Right lobe of liver (tissue), 4 donors: ENCODE measurements around the gene ATP11C.

Experiments
- POLR2A ChIP-seq: fragments of 450-650 bp; IDR thresholded peaks from one replicate; pipeline ENCODE4 v1.6.1; 2017; ENCODE audit warnings: antibody characterized with exemption, mild to moderate bottlenecking
- TF ChIP-seq, protein P1 (sequence below), 4 donors: fragments of 200-600 bp in 3 of 4; fragments of 450-650 bp in 1 of 4; IDR thresholded peaks; one replicate each; pipeline versions ENCODE4 v1.5.1 to v1.8.0; 2016 to 2022; ENCODE audit warnings: antibody characterized with exemption in 4 of 4, mild to moderate bottlenecking in 2 of 4
- donor health status: DM: no; HTN: no; CAD: no.
- donor health status: DM: no; HTN: no; CAD: no.
- donor health status: DM: no; HTN: yes; CAD: no.

DNA sequence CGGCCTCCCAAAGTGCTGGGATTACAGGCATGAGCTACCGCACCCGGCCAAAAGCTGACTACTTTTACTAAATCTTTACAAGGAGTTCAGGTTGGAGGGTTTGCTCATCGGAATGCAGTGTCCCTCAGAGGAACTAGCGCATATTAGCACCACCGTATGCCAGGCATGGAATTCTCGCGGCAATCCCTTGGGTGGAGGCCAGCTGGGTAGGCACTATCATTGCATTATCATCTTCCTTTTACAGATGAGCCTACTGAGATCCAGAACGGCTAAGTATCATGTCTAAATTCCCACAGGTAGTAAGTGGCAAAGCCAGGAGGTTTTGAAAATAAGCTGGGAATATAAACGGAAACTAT is 38.5 kb upstream of the ATP11C start:
- TF ChIP-seq, protein P1, sequence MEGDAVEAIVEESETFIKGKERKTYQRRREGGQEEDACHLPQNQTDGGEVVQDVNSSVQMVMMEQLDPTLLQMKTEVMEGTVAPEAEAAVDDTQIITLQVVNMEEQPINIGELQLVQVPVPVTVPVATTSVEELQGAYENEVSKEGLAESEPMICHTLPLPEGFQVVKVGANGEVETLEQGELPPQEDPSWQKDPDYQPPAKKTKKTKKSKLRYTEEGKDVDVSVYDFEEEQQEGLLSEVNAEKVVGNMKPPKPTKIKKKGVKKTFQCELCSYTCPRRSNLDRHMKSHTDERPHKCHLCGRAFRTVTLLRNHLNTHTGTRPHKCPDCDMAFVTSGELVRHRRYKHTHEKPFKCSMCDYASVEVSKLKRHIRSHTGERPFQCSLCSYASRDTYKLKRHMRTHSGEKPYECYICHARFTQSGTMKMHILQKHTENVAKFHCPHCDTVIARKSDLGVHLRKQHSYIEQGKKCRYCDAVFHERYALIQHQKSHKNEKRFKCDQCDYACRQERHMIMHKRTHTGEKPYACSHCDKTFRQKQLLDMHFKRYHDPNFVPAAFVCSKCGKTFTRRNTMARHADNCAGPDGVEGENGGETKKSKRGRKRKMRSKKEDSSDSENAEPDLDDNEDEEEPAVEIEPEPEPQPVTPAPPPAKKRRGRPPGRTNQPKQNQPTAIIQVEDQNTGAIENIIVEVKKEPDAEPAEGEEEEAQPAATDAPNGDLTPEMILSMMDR (IDR thresholded peaks at IDR 0.05): no peak
- TF ChIP-seq POLR2A: no peak
